Stimulated activated CD4-positive, alpha-beta T cell treated with anti-CD3 and anti-CD28 coated beads, Interleukin-12 subunit alpha, Interleukin-12 subunit beta, amount 100 ng/mL, for 4 hours (primary cell): ENCODE data around the gene GIPC2.
"Not testable (repeated sequence)": the region's sequence is repeated elsewhere in the genome, so short reads cannot be mapped to it uniquely, and the experiment has no call there.

ENCODE experiments used
- DNase-seq: peaks from one replicate; pipeline ENCODE4 v3.0.0-alpha.2; 2020

Gene GIPC2

DNA sequence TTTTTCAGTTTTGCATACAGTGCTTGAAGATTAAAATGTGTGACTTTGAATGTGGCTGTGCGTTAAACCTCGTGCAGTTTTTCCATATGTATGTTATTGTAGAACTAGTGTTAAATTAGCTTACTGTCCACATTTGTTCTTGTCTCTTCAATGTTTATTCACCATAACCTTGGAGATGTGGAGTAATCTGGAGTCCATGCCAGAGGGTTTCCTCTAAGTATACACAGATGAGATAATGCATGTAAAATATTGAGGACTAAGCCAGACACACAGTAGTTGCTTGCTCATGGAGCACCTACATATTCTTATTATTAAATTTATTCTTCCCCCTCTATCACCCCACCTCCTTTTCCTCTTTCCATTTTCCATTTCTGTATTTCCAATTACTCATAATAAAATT, 7.7 kb upstream of the GIPC2 start:
- no peak for DNase-seq

DNA sequence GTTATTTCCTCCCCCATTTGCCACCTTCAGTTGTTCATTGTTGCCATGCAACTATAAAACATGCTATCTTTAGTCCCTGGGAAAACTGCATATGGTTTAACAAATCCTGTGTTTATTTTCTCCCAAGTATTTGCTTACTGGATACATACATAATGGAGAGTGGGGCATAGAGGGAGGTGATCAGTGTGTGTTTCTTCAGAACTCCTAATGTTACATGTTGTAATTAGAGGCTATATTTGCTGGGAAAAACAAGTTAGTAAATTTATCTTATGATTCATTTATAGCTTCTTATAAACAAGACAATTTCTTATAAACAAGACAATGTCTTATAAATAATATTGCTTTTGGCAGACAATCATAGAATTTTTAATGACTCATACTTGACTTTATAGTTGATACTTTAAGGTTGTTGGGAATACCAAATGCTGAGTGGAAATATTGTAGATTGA, 7.3 kb upstream of the GIPC2 start:
- no peak for DNase-seq

DNA sequence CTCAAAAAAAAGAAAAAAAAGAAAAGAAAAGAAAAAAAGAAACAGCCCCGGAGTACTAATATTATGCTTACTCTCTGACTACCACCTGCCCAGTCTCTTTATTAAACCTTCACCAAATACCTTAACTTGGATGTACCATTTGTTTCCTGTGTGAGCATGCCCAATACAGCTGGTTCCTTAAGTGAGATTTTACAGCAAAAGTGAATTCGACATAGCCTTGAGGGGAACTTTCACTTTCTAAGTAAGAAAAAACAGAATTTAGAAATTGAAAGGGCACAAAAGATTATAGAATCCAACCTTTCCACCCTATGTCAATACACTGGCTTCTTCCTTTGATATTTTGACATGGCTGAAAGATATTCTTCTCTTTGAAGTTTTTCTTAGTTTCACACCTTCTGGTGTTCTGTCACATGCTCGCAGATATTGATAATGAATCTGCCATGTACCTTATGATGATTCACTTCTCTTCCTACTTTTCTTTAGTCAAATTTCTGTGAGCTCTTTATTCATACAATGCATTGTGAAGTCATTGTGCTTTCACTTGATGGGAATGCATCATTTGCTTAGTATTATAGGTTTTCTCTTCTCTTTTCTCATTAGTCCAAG, 5.2 kb upstream of the GIPC2 start:
- DNase-seq, result no peak

DNA sequence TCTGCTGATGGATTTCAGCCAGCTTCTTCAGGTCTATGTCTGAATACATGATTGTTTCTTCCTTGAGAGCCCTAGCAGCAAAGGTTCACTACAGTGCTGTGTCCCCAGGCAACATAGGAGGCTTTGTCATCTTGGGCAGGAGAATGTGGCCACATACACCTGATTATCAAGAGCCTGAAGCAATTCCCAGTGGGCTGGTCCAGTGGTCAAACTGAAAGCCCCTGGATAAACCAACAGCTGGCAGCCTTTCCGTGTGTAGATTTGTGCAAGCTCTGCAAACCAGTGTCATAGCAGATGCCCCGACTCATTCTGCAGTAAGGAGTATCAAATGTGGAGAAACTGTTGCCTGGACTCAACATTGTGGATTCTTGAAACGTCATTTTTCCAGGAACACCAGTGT, 2.3 kb upstream of the GIPC2 start:
- DNase-seq, result no peak

DNA sequence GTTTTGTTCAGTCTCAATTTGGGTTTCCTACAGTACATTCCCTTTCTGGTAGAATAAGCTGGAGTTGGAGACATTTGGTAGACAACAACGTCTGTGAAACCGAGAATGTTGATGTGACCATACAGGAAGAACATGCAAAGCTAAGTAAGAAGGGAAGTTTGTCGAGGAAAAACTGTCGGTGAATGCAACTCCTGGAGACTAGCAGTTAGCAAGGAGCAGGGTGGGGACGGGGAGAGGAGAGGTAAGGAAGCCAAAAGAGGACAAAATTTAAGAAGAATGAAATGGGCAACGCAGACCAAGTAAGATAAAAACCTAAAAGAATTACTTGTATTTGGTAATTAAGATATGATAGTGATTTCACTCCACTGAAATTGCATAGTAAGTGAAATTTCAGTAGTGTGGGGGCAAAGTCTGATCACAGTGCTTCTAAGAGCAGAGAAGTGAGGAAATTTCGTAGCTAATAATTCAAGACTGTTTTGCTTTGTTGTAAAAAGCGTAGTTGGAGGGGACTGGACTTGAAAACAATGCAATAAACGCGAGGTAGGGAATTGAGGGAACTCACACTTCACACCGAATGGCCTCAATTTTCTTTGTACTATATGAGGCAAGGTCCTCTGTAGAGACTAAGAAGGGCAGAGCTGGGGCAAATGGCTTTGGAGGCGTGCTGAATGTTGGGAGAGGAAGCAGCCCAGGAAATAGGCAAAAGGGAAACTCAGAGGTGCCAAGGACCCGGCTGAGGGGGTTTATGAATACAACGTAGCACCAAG, 787 bp upstream of the GIPC2 start:
- DNase-seq, result no peak

DNA sequence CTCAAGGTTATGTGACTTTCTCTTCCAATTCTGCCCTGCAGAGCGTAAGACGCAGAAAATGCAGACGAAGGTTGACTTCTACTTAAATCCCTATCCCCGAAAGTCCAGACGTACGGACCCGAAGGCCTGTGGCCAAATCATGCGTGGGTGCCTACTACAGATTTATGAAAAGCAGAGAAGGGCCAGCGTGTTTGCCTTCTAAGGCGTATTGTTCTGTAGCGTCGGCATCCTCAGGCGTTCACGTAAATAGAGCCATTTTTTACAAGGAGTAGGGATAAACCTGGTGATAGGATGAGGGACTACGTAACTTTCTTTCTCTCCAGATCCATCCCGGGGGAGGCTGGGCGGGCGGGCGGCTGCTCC, 222 bp upstream of the GIPC2 start:
- no peak for DNase-seq

DNA sequence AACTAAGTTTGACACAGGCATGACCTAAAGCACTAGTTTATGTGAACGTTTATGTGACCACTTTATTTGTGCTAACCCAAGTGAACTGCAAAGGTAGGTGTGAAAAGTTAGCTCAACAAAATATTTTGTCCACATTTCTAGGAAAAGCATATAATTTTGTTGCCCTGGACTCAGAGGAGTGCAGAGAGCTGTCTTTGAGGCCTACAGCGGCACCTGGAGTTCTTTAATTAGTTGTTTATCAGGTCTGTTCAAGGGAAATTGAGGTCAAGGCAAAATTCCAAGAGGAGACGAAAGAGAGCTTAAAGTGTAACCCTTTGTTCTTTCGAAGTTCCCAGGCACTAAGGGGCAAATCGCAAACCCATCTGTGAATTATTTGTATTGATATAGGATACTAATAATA, 1.3 kb downstream of the GIPC2 start:
- no peak for DNase-seq

DNA sequence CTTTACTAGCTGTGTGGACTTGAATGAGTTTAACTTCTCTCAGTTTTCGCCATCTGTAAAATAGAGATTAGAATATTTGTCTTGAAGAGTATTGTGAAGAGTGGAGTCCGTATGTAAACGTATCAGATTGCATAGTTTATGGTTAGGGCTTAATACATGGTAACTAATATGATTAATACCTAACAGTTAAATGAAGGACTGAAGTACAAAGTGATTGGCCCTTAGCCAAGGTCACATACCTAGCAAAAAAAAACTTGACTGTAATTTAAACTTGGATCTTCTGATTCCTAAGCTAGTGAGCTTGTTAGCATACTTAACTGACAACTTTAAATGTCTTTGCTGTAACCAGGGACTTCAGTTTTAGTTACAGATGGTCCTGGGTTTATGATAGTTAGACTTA, 1.9 kb downstream of the GIPC2 start:
- no peak for DNase-seq

DNA sequence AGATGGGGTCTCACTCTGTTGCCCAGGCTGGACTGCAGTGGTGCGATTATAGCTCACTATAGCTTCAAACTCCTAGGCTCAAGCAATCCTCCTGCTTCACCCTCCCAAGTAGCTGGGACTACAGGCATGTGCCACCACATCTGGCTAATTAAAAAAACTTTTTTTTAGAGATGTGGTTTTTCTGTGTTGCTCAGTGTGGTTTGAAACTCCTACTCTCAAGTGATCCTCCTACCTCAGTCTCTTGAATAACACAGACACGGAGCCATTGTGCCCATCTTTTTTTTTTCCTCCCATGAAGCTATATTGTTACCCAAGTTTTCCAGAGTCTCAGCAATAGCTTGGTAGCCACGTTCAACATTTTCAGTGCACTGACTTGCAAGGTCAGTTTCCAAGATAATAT, 2.7 kb downstream of the GIPC2 start:
- no peak for DNase-seq

DNA sequence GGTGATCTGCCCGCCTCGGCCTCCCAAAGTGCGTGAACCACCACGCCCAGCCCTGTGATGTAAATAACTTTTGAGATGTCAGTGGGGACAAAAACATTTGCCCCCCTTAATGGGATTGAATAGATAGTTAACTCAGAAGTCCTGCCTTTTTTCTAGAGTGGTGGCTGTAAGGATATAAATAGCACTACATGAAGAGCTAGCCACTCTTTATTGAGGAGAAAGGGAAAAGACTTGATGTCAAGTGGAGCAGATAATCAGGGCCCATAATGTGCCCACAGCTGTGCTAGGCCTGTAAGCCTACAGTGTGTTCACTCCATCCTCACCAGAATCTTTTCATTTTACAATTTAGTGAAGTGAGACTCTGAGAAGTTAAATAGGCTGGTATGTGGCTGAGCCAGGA, 3.6 kb downstream of the GIPC2 start:
- no peak for DNase-seq

DNA sequence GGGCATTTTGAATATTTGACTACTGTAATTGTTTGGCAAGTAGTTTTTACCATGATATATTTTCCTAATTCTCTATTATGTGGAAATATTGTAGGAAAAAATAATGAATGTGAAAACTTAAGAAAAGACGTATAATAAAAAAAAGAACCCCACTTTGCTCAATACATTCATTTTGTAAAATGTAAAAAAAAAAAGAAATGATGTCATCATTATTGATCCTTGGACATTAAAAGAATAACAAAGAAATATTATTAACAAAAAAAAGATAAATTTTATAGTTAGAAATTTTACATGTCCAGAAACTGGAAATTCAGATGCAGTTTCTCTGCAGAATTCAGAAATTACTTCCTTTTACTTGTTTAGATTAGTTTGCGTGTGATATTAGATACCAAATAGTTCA, 5.2 kb downstream of the GIPC2 start:
- no peak for DNase-seq

DNA sequence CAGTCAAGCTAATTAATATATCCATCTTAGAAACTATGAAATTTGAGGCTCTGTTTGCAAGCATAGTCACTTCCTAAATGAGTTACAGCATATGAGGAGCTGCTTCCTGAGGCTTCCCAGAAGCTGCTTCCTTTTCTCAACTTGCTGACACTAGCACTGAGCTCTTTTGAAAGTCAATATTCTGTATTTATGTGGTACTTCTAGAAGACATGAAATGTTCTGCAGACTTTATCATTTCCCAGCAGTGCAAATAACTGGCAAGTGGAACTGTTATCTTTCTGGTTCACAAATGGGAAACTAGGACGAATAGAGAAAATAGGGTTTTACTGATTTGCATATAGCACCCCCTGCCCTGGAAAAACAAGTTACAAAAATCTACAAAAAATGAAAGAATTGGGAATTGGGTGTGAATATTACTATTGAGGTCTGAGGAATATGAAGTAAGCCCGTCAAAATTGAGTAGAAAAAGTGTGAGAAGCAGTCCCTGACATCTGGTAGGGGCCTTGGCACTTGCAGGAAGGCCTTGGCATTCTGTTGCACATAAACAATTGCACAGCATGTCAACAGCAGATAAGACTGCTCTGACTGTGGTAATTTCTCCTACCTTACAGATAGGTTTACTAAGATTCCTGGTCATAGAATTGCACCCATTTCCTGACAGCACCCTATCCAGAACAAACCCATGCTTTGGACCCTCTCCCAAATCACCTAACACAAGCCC, 7.1 kb downstream of the GIPC2 start:
- DNase-seq, result no peak

DNA sequence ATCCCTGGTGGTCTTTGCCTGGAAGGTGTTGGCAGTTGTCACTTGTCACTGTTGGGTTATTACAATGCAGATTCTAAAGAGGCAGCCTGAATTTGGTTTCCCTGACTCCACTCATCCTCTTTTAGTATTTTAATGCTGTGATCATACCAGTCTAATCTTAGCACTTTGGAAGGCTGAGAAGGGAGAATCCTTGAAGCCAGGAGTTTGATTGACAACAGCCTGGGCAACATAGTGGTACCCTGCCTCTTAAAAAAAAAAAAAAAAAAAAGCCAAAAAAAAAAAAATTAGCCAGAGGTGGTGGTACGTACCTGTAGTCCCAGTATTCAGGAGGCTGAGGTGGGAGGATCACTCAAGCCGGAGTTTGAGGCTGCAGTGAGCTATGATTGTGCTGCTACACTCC, 7.7 kb downstream of the GIPC2 start:
- DNase-seq, result no peak

DNA sequence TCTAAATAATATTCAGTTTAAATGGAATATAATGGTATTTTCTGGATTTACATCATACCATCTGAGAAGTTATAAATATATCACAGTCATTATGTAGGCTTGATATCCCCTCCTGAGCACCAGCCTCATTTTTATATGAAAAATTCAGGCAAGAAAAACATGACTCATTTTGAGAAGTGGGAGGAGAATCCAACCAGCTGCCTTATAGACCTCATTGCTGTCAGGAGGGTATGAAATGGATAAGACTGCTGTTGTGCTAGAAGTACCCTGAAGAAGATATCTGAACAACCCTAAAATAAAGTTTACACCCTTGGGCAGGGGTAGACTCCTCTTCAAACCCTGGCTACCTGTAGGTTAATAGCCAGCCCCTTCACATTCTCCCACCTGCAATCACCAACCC, 8.8 kb downstream of the GIPC2 start:
- DNase-seq, result no peak

DNA sequence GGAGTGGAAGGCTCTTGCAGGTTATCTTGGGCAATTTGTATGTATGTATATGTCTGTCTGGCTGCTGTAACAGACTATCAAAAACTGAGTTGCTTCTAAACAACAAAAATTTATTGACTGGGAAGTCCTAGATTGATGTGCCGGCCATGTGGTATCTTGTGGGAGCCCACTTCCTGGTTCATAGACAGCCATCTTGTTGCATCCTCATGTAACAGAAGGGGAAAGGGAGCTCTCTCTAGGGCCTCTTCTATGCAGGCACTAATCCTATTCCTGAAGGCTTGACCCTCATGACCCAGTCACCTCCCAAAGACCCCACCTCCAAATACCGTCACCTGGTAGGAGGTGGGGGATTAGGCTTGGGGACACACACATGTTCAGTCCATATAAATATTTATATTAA, 9.2 kb downstream of the GIPC2 start:
- no peak for DNase-seq

DNA sequence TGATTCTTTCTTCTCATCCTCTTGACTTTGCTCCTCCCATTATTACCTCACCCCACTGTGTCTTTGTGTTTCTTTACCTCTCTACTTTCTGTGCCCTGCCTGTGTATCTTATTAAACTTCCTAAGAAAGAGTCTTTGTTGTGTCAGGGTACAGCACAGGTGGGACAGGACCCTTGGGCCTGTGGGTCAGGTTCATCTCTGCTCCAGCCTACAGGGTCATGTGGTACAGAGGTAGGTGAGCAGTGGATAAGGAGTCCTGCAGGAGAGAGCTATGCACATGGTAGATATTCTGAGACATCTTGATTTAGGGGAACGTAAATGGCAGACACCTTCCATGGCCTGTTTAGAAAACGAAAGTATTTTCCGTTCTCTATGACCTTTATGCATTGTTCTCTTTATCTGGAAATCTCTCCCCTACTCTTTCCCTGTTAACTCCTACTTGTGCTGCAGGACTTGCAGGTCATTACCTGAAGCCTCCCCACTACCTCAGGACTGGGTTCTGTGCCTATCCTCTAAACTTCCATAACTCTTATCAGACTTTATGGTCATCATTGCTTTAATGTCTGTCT, 9.9 kb downstream of the GIPC2 start:
- no peak for DNase-seq

DNA sequence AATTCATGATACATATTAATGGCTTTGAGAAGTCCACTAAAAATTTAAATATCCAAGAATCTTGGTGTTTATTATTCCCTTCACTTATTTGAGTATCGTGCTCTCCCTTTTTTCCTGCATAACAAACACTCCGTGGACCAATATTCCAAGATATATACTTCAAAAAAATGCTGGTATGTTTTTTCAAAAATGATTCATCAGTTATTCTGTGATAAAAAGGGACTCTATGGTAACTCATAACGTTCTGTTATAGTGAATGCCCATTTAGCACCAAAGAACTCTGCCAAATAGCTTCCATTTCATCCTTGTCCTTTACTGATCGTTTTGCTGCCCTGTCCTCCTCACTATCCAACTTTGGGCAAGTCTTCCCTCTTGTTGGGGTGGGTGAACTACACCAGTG, 12.9 kb downstream of the GIPC2 start:
- no peak for DNase-seq

DNA sequence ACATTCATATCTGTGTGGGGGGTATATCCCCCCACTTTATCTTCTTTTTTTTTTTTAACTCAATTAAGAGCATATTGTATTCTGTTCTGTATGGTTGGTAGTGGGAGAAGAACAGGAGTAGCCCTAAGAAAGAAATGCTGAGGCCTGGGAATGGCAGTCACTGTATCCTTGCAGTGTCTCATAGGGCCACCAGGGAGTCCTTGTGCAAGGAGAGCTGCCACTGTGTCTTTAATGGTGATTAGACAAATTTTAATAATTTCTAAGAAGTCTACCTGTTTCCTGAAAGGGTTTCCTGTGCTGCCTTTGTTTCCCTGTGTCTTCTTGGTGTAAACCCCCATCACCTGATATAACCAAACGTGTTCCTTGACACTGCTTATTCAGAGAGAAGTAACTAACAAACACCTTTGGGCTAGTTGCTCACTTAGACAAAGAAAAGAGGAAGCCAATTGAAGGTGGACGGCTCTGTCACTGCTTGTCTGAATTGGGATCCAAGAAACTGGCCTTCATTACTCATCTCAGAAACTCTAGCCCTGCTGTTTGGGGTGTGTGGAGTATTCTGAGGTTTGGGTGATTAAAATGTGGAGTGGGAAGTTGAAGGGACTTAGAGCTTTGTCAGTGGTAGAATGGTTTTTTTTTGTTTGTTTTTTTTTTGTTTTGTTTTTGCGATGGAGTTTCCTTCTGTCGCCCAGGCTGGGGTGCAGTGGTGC, 15.2 kb downstream of the GIPC2 start:
- no peak for DNase-seq

DNA sequence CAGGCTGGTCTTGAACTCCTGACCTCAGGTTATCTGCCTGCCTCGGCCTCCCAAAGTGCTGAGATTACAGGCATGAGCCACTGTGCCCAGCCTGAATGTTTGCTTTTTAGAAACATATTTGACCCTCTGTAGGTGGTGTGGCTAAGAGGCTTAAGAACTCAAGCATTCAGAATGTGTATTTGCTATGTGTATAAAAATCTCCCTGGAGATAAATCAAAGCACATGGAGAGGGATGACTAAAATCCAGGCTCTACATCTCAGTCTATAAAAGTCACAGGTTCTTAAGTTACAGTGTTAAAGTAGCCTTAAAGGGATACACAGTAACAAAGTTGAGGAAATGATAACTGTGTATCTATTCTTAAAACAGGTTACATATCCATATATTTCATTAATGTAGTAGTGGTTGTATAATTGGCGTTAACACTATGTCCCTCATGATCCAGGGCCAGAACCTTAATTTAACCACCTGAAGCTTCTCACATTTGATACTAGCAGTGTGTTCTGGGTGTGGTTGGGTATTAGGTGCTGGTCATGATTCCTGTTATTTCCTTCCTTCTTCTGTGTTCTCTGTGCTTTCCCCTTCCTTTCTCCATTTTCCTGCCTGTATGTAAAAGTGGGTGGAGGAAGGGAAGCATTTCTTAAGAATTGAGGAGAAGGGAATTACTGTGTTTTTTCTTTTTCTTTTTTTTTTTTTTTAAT, 16.2 kb downstream of the GIPC2 start:
- DNase-seq, result no peak

DNA sequence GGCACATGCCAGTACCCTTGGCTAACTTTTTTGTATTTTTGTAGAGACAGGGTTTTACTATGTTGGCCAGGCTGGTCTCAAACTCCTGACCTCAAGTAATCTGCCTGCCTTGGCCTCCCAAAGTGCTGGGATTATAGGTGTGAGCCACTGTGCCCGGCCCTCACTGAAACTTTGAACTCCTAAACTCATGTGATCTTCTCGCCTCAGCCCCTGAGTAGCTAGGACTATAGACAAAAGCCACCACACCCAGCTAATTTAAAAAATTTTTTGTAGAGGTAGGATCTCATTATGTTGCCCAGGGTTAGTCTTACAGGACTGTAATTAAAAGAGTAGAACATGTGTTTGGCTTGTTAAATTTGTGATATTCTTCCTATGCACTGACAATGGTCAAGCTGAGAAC, 19.1 kb downstream of the GIPC2 start:
- not testable (repeated sequence) for DNase-seq

DNA sequence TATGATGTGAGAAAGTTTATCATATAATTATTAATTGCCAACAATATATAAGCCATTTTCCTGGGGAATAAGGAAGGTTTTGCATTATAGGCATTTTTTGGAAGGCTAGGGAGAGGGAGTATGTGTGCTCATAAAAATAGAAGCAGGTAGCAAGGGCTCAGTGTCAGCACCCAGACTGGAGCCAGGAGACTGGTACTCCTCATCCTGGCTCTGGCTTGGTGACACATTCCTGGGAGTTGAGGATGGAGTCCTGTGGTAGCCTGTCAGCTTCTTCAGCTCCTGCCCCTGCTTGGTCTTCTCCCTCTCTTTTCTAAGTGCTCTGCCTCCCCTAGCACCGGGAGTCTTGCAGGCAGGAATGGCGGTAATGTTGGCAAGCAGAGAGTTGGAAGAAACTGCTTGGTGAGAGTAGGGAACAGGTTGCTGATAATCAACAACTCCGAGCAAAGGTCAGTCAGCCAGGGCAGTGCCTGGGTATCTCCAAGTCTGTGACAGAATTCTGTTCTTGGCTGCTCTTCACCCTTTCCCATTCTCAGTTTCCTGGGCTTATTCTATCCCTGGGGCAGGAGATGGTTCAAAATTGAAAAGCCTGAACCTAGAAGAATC, 23.0 kb downstream of the GIPC2 start:
- no peak for DNase-seq

DNA sequence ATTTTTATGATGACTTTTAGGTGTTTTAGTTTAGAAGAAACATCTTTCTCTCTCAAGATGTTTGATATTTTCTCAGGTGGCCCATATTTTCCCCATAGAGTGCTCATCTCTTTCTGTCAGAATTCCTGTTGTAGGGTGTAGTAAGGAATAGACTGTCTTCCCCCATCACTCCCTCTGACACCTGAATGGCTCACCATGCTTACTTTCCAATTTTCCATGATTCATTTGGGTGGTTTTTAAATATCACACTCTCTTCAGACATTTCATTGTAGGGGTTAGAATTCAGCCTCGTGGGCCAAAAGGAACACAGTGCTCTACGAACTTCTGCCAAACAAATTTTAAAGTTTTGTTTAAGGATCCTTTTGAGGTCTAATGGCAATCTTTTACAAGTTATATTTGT, 24.0 kb downstream of the GIPC2 start:
- DNase-seq, result no peak
